Measurements from ENCODE around the gene TGM1.
A peak's percentile ranks its signal among the peaks of the same experiment; 100 is the strongest.

TGM1 gene

DNA sequence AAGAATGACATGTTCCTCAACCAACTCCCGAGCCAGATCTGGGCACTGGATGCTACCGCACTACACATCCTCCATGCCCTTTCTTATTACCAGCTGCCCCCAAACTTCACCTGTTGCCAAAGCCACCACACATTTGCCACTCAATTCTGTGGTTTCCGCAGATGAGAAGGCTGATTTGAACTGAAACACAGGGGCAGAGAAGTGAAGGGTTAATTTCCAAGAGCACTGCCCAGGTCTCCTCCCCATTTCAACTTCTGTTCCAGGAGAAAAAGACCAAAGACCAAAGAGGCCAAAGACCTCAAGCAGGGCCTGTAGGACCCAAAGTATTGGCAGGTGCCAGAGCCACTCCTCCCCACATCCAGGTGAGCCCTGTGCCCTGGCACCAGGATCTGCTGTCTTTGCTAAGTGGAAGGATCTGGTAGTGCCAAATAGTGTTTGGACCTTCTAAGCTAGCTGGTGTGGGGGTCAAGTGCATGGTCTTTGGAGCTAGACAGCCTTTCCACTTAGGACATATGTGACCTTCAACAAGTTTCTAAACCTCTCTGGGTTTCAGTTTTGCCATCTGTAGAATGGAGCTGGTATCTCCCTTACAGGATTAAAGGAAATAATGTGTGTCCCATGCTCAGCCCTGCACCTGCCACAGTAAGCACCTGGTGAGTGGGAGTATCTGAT lies 28.6 kb upstream of the TGM1 start:
- no peak for DNase-seq

DNA sequence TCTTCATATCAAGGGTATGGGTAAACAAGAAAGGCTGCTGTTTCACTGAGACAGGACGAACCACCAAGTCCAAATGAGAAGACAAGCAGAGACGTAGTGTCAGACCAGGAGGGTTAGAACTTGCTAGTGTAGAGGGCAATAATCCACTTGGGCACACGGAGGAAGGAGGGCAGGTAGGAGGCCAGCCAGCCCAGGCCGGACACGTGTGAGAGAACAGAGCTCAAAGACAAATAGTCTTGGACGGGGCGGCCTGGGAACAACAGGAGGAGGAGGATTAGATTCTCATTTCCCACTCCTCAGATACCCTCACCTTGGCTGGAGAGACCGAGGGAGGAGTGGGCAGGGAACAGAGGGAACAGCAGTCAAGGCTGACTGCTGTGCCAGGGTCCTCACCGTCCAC lies 27.8 kb upstream of the TGM1 start:
- no peak for DNase-seq

- no peak for DNase-seq
These were observed 26.8 kb upstream of the TGM1 start for GRCh38 chr14:24289649-24290280.

DNA sequence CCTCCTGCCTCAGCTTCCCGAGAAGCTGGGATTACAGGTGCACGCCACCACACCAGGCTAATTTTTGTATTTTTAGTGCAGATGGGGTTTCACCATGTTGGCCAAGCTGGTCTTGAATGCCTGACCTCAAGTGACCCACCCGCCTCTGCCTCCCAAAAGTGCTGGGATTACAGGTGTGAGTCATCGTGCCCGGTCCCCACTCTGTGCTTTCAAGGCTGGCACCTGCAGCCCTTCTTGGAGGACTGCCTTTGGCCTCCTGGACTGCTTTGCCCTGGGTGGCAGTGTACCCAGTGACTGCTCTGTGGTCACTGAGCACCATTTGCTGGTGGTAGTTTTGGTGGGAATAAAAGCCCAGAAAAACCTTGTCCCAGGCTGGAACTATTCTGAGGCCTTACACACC lies 24.0 kb upstream of the TGM1 start:
- no peak for DNase-seq

- DNase-seq = no peak
These were observed 22.4 kb upstream of the TGM1 start for GRCh38 chr14:24285351-24285750.

- DNase-seq = no peak
These were observed 21.6 kb upstream of the TGM1 start for GRCh38 chr14:24284501-24285035.

DNA sequence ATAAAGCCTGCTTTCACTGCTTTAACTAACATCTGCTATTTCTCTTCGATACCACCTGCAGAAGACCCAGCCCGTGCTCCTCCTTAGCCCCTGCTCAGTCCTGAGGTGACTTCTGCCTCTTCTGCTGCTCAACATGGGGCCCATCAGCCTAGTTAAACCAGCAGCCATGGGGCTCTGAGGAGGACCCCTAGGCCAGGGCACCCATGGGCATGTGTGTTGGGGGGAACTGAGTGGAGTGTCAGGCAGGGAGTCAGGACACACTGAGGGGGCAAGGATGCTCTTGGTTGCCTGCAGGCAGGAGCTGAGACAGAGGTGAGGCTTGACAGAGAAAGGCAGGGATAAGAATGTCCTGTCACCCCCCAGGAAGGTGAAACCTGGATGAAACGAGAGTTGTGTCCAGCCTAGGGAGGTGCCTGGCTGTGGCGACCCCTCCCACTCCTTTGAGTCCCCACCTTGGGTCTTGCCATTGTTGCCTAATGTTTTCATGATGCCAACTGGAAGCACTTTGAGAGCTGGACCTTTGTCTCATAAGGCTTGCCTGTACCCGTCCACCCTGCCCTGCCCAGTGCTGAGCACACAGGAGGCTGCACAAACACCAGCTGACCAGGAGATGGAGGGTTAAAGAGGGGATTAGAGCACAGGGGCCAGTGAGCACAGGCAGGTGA lies 21.0 kb upstream of the TGM1 start:
- no peak for DNase-seq

GRCh38 chr14:24282736-24283135 lies 19.8 kb upstream of the TGM1 start:
- no peak for DNase-seq

- DNase-seq = no peak
These were observed 18.7 kb upstream of the TGM1 start for GRCh38 chr14:24281636-24282035.

GRCh38 chr14:24280797-24281460 lies 18.0 kb upstream of the TGM1 start:
- DNase-seq = no peak

- no peak for DNase-seq
These were observed 16.6 kb upstream of the TGM1 start for GRCh38 chr14:24279301-24280186.

DNA sequence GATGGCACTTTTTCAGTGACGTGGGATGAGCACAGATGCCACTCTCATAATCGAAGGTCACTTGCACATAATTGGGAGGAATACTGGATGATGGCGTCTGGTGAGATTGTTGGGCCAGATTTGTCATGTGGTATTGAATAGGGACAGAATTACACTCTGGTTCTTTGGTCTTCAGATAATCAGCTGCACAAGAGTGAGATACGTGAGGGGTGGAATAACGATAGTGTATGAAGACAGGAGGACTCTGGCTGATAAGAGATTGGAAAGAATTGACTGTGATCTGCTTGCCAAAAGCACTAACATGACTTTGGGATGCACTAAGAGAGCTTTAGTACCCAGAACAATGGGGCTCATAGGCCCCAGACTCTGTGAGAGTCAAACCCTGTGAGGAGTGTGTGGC lies 15.4 kb upstream of the TGM1 start:
- DNase-seq = no peak

DNA sequence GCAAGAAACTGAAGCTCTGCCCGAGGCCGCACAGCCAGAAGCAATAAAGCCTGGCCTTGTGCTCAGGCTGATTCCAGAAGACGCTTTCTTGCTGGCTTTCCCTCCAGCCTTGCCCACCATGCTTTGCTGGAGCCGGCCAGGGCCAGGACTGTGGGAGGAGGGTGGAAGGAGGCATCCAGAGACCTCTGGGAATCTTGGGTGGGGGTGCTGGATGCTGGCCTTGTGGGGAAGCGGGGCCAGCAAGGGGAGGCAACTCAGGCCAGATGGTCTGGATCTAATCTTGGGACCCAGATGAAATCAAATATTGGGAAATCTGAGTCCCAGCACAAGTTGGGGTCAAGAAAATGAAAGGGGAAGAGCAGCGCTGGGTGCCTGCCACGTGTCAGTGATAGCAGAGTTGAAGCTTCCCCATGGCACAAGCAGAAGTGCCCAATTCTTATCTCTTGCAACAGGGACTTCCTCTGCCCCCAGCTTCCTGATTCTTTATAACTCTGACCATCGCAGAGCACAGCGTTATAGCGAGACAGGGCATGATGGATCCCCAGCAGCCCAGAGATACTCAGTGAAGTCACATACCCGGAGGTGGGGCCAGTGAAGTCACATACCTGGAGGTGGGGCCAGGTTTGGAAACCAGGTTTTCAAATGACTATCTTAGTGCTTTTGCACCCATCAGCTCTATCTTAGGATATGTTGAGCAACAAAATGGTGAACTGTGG lies 14.8 kb upstream of the TGM1 start:
- no peak for DNase-seq

GRCh38 chr14:24277071-24277470 lies 14.1 kb upstream of the TGM1 start:
- DNase-seq = no peak

DNA sequence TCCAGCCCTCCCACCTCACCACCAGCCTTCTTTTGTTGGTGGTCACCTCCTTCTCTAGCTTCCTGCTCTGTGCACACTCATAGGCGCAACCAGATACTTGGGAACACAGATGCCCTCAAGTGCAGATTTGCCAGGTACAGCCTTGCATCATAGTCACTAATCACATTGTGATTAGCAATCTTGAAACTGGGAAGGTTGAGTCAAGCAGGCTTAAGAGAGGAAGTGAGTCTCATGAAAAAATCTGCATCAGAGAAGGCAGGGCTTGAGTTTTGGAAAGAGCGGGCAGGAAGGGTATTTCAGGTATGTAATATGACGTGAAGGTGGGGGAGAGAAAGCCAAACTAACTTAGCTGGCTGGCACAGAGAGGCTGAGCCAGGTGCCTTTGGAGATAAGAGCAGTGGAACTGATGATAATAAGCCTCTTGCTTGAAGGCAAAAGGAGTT lies 11.1 kb upstream of the TGM1 start:
- DNase-seq = no peak

DNA sequence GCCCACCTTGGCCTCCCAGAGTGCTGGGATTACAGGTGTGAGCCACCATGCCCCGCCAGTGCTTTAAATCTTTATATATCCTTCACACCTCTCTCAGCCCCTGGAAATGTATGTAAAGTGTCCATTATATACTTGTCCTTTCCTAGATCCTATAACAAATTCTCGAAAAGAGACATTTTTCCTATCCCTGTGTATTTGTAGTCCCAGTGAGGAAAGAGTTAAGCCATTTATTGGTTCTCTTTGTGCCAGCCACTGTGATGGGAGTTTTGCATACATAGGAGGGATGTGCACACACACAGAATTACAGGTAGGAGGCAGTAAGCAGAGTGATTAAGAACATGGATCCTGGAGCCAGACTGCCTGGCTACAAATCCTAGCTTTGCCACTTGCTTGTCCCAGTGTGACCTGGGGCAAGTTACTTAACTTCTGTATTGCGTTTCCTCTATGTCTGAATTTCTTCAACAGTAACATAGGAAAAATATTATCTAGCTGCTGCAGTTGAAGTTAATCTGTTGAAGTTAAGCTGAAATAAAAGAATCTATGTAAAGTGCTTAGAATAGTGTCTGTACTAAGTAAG lies 10.5 kb upstream of the TGM1 start:
- DNase-seq = no peak

DNA sequence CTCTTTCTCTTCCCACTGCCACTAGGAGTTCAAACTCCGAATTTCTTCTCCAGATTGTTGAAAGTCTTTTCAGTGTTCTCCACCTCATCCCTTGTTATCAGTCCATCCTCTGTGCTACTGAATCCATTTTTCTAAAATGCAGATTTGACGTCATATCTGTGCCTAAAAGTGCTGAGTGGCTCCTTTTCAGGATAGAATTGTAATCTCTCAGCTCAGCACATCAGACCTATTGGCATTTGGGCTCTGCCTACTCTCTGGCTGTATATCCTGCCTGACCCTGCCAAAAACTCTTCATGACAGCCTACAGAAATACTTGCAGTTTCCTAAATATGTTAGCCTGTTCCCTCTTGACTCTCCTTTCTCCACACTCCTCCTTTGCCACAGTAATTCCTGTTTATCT lies 9.5 kb upstream of the TGM1 start:
- DNase-seq = no peak

- no peak for DNase-seq
These were observed 8.9 kb upstream of the TGM1 start for GRCh38 chr14:24271834-24272263.

DNA sequence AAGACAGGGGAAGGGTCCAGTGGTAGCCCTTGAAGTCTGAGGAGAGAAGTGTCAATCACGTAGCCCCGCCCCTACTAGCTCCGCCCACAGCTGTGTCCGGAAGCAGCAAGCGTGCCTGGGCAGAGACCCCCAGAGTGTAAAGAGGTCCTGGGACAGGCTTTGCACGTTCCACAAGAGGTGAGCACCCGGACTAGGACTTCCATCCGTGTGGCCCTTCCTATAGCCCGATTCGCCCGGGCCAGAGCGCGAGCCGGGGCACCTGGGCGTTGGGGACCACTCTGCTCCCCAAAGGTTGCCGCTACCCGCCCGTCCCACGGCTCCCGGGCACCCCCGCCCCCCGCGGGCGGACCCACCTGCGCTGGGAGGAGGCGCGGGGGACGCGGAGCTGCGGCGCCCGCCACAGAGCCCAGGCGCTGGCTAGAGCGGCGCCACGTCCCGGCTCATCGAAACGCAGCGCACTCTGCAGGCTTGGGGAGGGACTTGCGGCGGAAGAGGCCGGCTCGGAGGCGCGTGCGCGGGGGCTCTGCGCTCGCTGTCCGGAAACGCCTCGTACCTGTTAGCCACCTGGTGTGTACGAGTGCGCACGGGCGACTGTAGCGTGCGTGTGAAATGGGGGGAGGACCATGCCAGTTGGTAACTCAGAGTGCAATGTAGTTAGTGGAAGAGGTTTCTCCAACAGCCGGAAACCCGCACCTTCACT lies 8.3 kb upstream of the TGM1 start, which contains the start of gene RABGGTA:
RABGGTA (minus strand) TSS at position 464 of the 700 bp plus-strand sequence. CDS start 482 bp downstream, outside the sequence.
- peak; percentile 84 for DNase-seq

DNA sequence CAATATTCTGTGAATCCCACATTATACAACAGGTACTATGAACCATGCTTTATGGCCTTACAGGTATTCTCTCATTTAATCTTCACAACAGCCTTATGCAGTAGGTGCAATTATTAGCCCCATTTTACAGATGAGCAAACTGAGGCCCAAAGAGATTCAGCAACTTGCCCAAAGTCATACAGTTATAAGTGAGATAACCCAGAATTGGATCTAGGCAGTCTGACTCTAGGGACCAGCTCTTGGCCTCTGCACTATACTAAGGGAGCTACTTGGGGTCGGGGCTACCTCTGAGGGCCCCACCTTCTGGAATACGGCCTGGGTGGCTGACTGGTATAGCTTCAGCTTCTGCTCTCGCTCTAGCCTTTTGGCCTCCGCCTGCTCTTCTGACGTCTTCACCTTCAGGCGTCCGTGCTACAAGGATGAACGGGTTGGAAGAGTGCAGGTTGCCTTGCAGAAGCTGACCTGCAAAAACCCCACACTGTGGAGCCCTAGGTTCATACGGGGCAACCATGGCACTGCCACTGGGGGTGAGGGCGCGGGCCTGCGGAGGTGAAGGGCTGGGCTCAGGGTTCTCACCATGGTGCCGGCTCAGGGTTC lies 7.7 kb upstream of the TGM1 start:
- DNase-seq = no peak
